ENCODE data around the gene MST1R.
"Not testable (repeated sequence)": the region's sequence is repeated elsewhere in the genome, so short reads cannot be mapped to it uniquely, and the experiment has no call there.

The MST1R gene

DNA sequence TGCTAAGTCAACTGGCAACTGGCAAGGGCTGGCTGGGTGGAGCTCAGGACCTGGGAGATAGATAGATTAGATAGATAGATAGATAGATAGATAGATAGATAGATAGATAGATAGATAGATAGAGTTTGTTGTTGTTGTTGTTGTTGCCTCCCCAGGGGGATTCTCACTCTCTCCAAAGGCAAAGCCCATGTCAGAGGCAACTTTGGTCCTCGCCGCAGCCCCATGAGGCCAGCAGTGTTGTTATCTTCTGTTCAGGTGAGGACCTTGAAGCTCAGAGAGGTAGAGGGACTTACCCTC, 7.4 kb upstream of the MST1R start:
- DNase-seq: no peak

DNA sequence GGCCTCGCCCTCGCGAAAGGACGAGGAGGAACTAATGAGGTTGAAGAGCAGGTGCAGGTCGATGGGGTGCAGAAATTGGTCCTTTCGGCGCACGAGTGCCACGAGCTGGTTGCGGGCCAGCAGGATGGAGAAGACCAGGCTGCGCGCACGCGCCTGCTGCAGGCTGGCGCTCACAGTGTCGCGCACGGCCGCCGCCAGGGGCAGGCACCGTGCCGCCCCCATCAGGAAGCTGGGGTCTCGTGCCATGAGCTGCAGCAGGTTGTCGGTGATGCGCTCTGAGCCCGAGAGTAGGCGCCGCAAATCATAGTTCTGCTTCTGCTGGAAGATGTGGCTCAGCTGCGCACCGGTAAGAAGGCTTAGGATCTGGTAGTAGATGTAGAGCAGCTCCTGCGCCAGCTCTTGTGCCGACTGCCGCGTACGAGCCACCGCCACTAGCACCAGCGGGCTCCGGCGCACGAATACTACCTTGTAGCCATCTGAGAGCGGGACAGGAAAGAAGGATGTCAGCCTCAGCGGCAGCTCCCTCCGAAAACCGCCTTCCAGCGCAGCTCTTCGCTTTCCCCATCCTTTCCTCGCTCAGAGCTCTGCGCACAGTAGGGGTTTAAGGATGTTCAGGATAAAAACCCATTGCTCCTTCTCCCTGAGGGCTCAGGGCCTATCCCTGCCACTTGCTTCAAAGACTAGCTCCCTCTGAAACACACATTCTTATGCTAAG, 6.9 kb upstream of the MST1R start:
- DNase-seq: no peak

DNA sequence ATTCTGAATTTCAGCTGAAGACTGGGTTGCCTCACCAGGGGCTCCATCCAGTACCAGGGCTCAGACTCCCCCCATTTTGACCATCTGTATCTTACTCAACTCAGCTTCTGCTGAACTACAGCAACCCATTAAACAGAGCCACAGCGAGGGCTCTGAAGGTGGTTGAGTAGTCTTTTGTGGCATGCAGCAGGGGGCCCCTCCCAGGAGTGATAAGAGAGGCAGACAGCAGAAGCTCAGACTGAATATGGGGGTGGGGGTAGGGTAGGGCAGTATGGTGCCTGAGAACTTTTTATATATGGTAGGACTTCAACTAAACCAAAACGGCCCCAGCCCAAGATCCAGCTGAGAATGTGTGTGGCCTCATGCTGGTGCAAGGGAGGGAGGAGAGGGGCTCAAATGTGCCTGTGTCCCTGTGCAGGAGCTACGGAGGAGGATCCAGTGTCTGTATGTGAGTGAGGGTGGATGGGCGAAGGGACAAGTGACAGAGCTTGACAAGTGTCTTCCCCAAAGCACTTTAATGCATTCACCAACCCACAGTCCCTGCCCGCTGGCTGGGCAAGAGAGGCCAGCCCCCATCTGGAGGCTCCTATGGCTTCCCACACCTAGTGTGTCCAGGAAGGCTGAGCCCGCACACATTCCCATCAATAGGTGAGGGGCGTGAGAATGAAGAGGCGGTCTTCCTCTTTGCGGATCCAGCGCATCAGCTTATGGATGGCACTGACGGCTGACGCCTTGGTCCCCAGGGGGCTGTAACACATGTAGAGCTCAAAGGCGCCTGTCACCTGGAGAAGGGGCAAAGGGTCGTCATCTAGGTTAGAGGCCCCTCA, 4.9 kb upstream of the MST1R start:
- no peak for DNase-seq

DNA sequence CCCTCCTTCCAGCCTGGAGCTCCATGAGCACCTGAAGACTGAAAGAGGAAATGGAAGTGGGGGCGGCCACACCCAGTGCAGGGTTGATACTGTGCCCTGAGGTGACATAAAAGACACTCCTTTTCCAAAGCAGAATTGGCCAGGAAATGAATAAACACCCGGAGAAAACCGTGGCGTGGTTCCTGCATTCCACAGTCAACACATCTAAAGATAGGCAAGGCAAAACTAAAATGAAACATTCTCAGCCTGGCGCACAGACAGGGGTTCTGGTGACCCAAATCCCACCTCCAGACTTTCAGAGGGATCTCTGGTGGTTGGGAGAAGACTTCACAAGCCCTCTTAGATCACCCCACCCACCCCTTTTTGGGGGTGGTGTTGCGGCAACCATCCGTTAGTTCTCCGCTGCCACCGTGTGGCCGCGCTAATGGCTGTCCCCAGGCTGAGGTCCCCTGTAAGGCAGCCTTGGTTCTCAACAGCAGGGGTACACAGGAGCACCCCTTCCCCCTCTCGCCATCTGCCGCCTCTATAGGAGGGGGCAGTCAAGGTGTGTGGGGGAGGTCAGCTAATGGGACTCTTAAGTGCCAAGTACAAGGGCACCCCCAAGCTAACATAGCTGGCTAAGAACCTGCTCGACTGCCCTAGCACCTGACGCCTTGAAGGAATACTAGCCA, 2.5 kb upstream of the MST1R start:
- no peak for DNase-seq

DNA sequence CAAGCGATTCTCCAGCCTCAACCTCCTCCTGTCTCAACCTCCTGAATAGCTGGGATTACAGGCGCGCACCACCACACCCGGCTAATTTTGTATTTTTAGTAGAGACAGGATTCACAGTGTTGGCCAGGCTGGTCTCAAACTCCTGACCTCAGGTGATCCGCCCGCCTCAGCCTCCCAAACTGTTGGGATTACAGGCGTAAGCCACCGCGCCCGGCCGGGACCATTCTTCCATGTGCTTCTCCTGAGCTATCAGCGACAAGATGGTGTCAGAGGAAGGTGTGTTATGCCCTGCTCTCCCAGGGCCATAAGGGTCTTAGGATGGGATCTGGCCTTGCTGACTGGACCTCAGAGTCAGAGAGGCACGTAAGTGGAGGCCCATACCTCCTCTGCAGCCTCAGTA, 775 bp upstream of the MST1R start:
- not testable (repeated sequence) for DNase-seq

DNA sequence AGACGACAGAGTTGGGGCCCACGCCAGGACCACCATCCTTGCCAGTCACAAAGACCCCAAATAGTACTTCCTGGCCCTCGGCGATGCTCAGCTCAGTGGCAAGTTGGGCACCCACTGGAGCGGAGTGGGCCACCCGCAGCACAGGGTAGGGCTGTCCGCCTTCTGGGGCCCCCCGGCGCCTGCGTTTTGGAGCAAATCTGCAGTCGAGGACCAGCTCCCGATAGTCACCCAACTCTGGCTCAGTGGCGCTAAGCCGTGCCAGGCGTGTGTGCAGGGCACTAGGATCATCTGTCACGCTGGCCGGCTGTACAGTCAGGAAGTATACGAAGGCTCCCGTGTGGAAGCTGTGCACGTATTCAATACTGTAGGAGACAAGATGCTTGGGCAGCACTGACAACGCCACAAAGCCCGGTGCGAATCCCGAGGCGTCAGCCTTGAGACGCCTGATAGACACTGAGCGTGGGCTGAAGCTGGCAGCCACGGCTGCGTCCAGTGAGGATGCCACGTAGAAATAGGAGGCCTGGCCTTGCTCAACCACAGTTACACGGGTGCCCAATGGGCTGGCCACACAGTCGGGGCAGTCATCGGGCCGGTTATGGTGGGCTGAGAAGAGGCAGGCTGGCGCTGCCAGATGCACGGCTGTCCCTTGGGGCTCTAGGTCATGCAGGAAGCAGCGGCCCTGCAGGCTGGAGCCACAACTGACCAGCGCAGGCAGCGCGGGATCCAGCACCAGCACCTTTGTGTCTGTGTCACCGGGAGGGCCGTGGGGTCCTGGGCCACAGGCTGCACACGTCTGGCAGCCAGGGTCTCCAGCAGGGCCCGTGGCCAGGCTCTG, 945 bp downstream of the MST1R start:
- no peak for DNase-seq

DNA sequence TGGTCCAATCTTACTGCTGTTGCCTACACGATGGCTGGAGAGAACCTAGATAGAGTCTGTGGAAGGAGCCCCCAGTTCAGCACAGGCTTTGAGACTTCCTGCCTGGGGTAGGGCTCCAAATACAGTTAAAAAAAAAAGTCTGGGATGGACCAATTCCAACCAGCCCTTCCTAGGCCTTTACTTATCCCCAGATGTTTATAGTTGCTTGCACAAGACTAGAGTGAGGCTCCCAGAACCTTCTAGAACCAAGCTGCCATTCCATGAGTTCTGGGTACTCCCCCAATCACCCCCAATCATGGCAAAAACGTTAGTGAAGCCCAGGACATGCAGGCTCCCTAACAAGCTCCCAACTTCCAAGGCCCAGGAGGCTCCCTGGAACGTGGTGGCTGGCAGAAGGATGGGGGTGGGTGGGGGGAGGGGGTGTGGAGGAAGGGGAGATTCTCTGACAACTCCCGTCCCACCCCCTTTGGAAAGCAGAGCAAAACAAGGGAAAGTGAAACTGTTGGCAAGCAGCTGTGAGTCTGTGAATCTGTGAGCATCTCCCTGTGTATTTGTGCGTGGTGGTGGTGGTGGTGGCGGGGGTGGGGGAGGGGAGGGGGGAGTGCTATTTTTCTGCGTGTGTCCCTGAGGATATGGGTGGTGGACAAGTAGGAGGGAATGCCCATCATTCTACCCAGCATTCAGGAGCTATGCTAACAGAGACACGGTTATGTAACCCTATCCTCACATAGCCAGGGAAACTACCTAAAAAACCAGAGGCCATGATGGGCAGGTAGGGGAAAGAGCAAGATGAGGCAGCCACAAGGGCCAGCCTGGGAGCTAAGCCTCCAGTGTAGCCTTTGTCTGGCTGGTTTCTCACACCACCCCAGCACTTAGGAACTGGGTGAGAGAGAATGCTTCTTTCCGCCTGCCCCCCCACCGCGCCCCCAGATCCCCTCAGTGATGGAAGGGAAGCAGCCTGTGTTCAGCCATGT, 2.0 kb downstream of the MST1R start:
- DNase-seq: no peak

DNA sequence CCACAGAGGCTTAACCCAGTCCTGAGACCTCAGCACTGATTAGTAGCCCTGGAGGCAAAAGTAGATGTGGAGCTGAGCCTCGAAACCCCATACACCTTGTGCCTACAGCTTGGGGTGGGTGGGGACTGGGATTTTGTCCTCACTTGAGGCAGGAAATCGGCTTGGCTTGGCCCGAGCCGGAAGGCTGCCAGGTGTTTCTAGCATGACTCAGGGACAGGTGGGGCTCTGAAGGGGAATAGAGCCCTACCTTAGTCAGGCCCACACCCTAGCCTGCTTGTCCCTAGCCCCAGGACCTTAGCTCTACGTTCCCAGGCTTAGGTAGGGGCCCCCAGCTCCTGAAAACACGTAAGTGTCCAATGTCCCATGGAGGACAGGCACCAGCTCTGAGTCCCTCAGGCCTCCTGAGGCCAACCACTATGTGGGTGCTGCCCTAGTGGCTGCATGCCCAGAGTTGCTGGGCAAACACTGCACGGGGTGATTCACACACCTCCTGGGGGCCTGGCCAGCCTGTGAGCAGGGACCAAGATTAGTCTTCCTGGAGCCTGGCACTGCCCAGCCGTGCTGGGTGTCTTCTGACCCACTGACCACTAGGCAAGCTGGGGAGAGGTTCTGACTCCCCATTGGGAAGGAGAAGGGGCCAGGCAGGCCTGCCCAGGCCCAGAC, 3.1 kb downstream of the MST1R start:
- DNase-seq: no peak

DNA sequence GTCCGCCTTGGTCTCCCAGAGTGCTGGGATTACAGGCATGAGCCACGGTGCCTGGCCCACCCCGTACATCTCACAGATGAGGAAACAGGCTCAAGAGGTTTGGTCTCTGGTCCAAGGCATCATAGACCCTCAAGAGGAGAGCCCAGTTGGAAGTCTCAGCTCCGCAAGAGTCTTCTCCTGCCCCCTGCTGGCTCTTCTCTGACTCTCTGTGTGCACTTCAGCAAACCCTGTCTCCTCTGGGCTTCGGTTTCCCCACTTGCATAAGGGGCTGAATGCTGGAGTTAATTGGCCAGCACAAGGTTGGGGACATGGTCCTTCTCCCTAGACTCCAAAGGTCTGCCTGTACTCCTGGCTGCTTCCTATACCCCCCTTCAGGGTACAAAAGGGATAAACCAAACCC, 3.9 kb downstream of the MST1R start:
- DNase-seq: no peak

DNA sequence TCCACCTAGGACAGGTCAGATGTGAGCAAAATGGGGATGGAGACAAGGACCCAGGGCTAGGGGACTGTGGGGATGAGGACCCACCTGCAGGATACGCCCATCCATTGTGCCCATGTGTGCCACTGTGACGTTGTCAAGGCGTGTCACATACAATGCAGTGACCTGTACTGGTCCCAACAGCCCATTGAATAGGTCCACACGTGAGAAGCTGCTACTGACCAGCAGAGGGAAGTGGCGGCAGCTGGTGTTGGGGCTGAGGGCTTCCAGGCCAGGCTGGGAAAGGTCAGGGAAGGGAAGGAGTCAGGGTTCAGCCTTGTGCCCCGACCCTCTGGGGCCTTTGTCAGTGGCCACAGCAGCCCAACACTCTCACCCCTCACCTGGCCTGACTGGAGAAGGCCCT, 4.7 kb downstream of the MST1R start:
- no peak for DNase-seq

DNA sequence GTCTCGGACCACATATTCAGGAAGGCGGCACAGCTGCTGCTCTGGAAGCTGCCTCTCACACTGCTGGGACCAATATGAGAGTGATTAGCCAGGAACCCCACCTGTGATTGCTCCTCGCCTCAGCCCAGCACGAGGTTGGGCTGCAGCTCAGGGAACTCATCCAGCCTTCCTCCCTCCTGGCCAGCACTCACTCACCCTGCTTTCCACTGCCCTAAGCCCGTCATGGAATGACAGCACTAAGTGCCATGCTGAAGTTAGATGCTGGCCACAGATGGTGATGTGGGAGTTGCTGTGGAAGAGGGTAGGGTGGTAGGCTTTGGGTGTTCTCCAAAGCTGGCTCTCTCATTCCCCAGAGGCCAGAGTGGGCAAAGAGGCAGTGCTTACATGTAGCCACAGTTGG, 7.3 kb downstream of the MST1R start:
- no peak for DNase-seq

DNA sequence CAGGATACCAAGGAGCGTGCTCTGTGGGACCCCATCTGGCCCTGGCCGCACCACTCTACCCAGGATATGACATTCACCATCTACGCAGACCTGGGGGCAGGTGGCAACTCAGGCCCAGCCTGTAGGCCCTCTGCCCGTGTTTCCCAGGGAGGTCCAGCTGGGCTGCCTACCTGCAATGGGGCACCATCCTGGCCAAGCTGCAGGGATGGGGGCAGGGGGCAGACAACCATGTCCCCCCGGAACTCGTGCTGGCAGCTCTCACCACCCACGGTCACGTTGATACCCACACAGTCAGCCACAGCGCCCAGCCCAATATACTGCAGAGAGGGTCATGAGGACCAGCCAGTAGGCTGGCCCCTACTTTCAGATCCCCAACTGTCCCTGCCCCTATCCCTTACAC, 7.9 kb downstream of the MST1R start:
- no peak for DNase-seq

DNA sequence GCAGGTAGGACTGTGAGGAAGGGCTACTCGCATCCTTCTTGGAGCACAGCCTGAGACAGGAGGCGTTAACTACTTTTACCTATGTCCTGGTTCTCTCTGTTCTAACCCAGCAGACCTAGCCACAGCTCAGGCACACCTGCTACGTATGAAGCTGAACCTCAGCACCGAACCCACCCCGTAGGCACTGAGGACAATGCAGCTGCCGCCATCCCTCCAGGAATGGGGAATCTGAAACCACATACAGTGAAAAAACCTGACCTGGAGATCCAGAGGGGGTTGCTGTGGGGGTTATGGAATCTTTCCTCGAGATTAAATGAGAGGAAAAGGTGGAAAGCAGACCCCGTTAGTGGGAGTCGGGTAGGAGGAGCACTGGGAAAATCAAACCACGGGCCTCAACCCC, 14.4 kb downstream of the MST1R start:
- DNase-seq: no peak

DNA sequence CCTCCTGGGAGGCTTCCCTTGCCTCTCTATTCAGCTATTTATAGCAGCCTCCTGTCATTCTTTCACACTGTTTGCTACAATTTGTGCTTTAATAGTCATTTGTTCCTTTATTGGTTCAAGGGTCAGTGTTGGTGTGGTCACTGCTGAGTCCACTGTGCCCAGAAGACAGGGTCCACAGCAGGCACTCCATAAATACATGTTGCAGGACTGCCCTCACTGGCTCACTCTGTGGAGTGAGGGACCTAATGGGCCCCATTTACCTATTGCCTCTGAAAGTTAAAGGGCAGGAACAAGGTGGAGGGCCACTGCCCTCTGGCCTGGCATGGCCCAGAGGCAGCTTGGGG, 16.8 kb downstream of the MST1R start:
- DNase-seq: no peak

DNA sequence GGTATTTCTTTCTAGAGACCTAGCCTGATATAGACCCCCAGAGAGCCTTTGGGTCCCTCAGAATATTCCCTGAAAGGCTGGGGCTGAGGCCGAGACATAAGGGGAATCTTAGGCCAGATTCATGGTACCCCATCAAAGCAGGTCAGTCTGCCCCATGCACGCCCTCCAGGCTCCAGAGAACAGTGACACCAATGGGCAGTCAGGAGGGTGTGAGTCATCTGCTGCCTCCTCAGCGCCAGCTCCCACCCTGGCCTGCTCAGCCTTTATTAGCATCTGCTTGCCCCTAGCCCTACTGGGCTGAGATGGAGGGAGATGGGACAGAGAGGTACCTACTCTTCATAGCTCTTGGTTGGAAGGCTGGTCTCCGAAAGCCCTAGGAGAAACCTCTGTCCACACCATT, 19.7 kb downstream of the MST1R start:
- no peak for DNase-seq

DNA sequence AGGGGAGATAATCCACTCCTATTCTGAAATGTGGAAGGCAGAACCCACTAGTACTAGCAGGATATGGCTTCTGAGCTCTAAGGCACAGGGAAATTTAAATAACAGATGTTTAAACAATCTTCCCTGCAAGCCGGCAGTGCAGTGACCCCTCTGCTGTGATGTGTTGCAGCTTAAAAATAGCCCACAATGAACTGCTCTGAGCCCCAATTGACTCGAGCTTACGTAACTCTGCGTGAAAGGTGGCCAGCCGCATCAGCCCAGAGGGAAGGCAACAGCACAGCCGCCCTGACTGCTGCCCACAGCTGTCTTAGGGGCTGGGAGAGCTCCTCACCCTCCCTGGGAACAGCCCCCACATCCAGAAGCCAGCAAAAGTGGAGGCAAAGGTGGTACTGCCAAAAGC, 21.5 kb downstream of the MST1R start:
- no peak for DNase-seq

DNA sequence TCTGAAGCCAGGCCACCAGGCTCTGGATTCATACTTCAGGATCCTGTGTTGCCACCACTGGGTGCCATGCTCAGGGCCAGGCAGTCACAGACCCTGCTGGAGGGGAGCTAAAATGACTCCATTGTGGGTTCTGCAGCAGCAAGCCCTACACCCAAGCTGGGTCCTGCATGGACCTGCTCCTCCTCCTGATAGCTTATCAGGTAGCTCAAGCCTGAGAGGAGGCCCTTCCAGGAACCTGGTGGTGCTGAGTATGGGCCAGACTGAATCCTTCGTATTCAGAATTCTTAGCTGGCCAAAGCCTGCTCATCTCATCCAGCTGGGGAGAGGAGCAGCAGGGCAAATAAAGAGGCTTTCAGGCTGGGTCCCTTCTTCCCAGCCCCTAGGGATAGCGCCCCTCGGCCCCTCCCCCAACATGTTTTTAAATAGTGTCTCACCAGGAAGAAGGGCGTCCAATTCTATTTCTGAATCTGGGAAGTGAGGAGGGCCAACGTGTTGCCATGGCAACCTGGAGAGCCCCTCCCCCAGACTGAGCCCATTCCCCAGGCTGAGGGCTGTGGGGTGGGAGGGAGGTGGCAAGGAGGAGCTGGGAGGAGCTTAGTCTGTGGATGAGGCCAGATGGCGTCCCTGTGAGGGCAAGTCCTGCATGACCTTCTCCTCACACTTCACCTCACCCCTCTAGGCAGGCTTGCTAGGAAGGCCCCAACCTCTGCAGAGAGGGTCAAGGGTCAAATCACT, 22.9 kb downstream of the MST1R start:
- DNase-seq: no peak

DNA sequence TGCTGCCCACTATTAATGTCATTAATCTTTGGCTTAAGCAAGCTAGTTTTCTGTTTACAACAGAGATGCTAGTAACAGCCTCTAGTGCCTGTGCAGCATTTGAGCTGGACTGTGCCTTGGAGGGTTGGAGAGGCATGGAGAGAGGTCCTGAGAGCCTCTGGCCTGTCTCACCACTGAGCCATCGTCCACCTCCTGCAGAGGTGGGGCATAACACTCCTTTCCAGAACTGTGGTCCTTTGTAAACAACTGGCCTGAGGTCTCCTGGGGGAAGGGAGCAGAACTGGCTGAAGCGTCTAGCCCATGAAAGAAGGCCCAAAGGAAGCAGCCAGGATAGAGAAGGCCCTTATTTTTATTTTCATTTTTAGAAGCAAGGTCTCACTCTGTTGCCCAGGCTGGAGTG, 24.0 kb downstream of the MST1R start:
- no peak for DNase-seq

DNA sequence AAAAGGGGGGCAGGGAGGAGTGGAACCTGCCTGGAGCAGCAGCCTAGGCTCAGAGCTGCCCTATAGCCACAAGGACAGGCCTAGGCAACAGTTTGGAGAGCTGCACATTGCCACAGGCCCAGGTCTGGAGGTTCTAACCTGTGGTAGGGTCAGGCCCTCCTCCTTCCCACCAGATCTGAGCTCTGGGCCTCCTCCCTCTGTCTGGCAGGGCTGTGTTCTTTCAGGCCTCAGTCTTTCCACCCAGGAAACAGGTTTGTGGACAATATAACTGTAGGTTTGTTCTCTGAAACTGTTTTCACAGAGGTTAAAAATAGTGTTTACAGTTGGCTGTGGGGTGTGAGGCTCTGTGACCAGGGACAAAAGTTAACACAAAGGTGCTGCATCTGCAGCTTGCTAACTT, 25.0 kb downstream of the MST1R start:
- no peak for DNase-seq

DNA sequence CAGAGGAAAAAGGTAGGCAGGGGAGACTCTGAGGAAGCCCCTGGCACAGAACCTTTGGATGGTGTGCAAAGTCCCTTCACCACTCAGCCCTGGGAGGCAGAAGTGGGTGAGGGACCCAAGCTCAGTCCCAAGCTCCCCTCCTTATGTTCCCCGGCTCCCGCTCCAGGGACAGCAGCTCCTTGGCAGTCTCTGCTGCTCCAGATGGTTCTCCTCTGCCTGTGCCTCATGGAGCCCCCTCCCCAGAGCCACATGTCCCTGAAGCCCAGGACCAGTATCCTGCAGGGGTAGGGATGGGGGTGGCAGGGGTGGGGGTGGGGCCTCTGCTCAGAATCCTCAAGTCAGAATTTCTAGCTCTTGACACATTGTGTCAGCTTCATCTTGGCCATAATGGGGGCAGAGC, 26.0 kb downstream of the MST1R start:
- DNase-seq: peak; percentile 3

DNA sequence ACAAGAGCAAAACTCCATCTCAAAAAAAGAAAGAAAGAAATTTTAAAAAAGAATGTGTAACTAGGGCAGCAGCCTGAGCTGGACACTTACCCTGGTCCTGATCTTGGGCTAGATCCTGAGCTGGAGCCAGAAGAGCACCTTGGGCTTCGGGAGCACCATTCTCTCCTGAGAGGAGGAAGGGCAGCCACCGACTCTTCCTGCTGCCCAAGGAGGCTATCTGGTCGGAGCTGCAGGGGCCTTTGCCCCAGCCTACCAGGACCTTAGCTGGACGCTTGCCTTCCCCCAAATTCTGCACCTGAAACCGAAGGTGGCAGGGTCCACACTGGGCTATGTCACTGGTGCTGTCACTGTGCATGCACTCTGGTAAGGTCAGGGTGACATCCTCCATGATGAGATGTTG, 27.1 kb downstream of the MST1R start:
- no peak for DNase-seq

Data from NCI-H446 treated with DMSO at 0.1 percent for 48 hours (cell line).